ENCODE measurements around the gene PXMP4.
A peak's percentile ranks its signal among the peaks of the same experiment; 100 is the strongest.
"Not testable (repeated sequence)": the region's sequence is repeated elsewhere in the genome, so short reads cannot be mapped to it uniquely, and the experiment has no call there.

PXMP4 gene

GRCh38 chr20:33719989-33720709 lies at the start of gene PXMP4:
PXMP4 (minus strand) TSS chr20:33720310; CDS start chr20:33720207, 103 bp downstream.
- peak; percentile 97 for DNase-seq

GRCh38 chr20:33769043-33769442 lies 48.9 kb upstream of the PXMP4 start:
- no peak for DNase-seq

- no peak for DNase-seq
Observed at GRCh38 chr20:33767777-33768138, 47.6 kb upstream of the PXMP4 start.

GRCh38 chr20:33766686-33767085 lies 46.6 kb upstream of the PXMP4 start:
- no peak for DNase-seq

GRCh38 chr20:33765592-33765991 lies 45.5 kb upstream of the PXMP4 start:
- DNase-seq, result no peak

- no peak for DNase-seq
Observed at GRCh38 chr20:33765099-33765498, 45.0 kb upstream of the PXMP4 start.

GRCh38 chr20:33761698-33762250 lies 41.7 kb upstream of the PXMP4 start:
- no peak for DNase-seq

- no peak for DNase-seq
Observed at GRCh38 chr20:33757458-33757857, 37.3 kb upstream of the PXMP4 start.

- DNase-seq, result no peak
Observed at GRCh38 chr20:33757046-33757445, 36.9 kb upstream of the PXMP4 start.

- not testable (repeated sequence) for DNase-seq
Observed at GRCh38 chr20:33755936-33756490, 35.9 kb upstream of the PXMP4 start.

- no peak for DNase-seq
Observed at GRCh38 chr20:33753763-33754162, 33.7 kb upstream of the PXMP4 start.

GRCh38 chr20:33753143-33753542 lies 33.0 kb upstream of the PXMP4 start:
- DNase-seq, result no peak

- DNase-seq, result no peak
Observed at GRCh38 chr20:33751775-33752174, 31.7 kb upstream of the PXMP4 start.

GRCh38 chr20:33746325-33746998 lies 26.4 kb upstream of the PXMP4 start:
- DNase-seq, result no peak

- DNase-seq, result no peak
Observed at GRCh38 chr20:33744773-33745385, 24.8 kb upstream of the PXMP4 start.

GRCh38 chr20:33744181-33744580 lies 24.1 kb upstream of the PXMP4 start:
- DNase-seq, result no peak

GRCh38 chr20:33740189-33740588 lies 20.1 kb upstream of the PXMP4 start:
- DNase-seq, result no peak

- no peak for DNase-seq
Observed at GRCh38 chr20:33739493-33739892, 19.4 kb upstream of the PXMP4 start.

- no peak for DNase-seq
Observed at GRCh38 chr20:33736962-33737361, 16.9 kb upstream of the PXMP4 start.

- peak; percentile 68 for DNase-seq
Observed at GRCh38 chr20:33733654-33734576, 13.8 kb upstream of the PXMP4 start.

- no peak for DNase-seq
Observed at GRCh38 chr20:33732166-33732970, 12.3 kb upstream of the PXMP4 start.
